ENCODE measurements around the gene NTSR1.

The NTSR1 gene

GRCh38 chr20:62809530-62810428 is 101.1 kb downstream of the NTSR1 start:
- Histone ChIP-seq H3K9me3 (replicated peaks in 1 of 11) (no peaks in the 10 kb centered on the region), H3K36me3 (peaks cover 68 to 85% (median 79%) of the 10 kb centered on the region in 11 experiments), H4K20me1 (peaks cover 88 to 97% (median 94%) of the 10 kb centered on the region in 11 experiments), H3K4me3 (no peak overlapping the region), H3K27me3 (peaks cover 8 to 14% (median 11%) of the 10 kb centered on the region in 11 experiments; a peak in 21 of 22 replicates), H3K27ac (no peak overlapping the region), H3K9ac (peak overlapping the region in 10 of 11 experiments; percentile 2 to 64 (median 36); a peak in 13 of 22 replicates), H3K4me2 (peak overlapping the region; percentile 13 to 96 (median 51); a peak in 19 of 22 replicates), H3K4me1 (peaks cover 70 to 83% (median 77%) of the 10 kb centered on the region in 10 experiments)
- TF ChIP-seq Cebpa-rat (IDR thresholded peaks at IDR 0.05), result no peak

- no peak overlapping the region for H3K27ac ChIP-seq
- peaks cover 68 to 83% (median 78%) of the 10 kb centered on the region in 11 experiments for H3K36me3 ChIP-seq
- TF ChIP-seq Cebpa-rat (IDR thresholded peaks at IDR 0.05), result no peak
- H3K4me1 ChIP-seq, result peaks cover 79 to 94% (median 84%) of the 10 kb centered on the region in 10 experiments
- no peak overlapping the region for H3K4me3 ChIP-seq
- H4K20me1 ChIP-seq, result peaks cover 91 to 100% (median 99%) of the 10 kb centered on the region in 11 experiments
- H3K9ac ChIP-seq, result no peak overlapping the region
- peak overlapping the region in 2 of 11 experiments; percentile 17 to 61; a peak in 2 of 22 replicates for H3K4me2 ChIP-seq
- peaks cover 23 to 29% (median 27%) of the 10 kb centered on the region in 11 experiments for H3K27me3 ChIP-seq
- no peaks in the 10 kb centered on the region for H3K9me3 ChIP-seq (replicated peaks in 1 of 11)
These were observed 102.7 kb downstream of the NTSR1 start for GRCh38 chr20:62811320-62811719.

- peaks cover 68 to 79% (median 74%) of the 10 kb centered on the region in 11 experiments for H3K36me3 ChIP-seq
- H4K20me1 ChIP-seq, result peaks cover 87 to 99% (median 97%) of the 10 kb centered on the region in 11 experiments
These were observed 103.1 kb downstream of the NTSR1 start for GRCh38 chr20:62811720-62812119.

More at GRCh38 chr20:62811720-62812119, 103.1 kb downstream of the NTSR1 start:
- Histone ChIP-seq H3K27ac (no peak overlapping the region), H3K4me2 (peak overlapping the region in 3 of 11 experiments; percentile 39 to 63 (median 42); a peak in 1 of 22 replicates), H3K9me3 (replicated peaks in 1 of 11) (no peaks in the 10 kb centered on the region), H3K4me1 (peaks cover 78 to 93% (median 83%) of the 10 kb centered on the region in 10 experiments), H3K27me3 (peaks cover 27 to 33% (median 31%) of the 10 kb centered on the region in 11 experiments), H3K9ac (no peak overlapping the region), H3K4me3 (no peak overlapping the region)
- TF ChIP-seq Cebpa-rat (IDR thresholded peaks at IDR 0.05), result no peak
